Adipocyte (in vitro differentiated cells): ENCODE results near the gene SERPINB7.
"Not testable (repeated sequence)": the region's sequence is repeated elsewhere in the genome, so short reads cannot be mapped to it uniquely, and the experiment has no call there.

Source experiments
- DNase-seq: peaks from one replicate; pipeline ENCODE4 v3.0.0-alpha.2; 2015; ENCODE audit warnings: low read depth
- H3K27me3 ChIP-seq: replicated peaks from 2 replicates; pipeline ENCODE4 v1.7.0; 2013; ENCODE audit warnings: mild to moderate bottlenecking, low read length, moderate library complexity; ENCODE audit not compliant: control insufficient read depth, insufficient read depth
- H3K36me3 ChIP-seq: 2 replicates; pipeline ENCODE4 v1.7.0; 2013; ENCODE audit warnings: low read length, mild to moderate bottlenecking, moderate library complexity; ENCODE audit not compliant: control insufficient read depth, insufficient read depth, severe bottlenecking
- H3K4me1 ChIP-seq: 2 replicates; pipeline ENCODE4 v1.7.0; 2013; ENCODE audit warnings: mild to moderate bottlenecking, low read length, moderate library complexity; ENCODE audit not compliant: control insufficient read depth, insufficient read depth
- H3K4me3 ChIP-seq: 2 replicates; pipeline ENCODE4 v1.7.0; 2013; ENCODE audit warnings: mild to moderate bottlenecking, low read length, moderate library complexity
- H3K9ac ChIP-seq: 2 replicates; pipeline ENCODE4 v1.7.0; 2013; ENCODE audit warnings: mild to moderate bottlenecking, low read length, moderate library complexity
- H3K9me3 ChIP-seq: 2 replicates; pipeline ENCODE4 v1.7.0; 2013; ENCODE audit warnings: mild to moderate bottlenecking, low read length, moderate library complexity; ENCODE audit not compliant: control insufficient read depth

Gene SERPINB7

GRCh38 chr18:63758615-63759240 is 16.5 kb upstream of the SERPINB7 start:
- Histone ChIP-seq H3K9ac (no peak overlapping the region), H3K36me3 (no peaks in the 10 kb centered on the region), H3K27me3 (no peaks in the 10 kb centered on the region), H3K4me3 (no peak overlapping the region), H3K4me1 (peaks cover 40% of the 10 kb centered on the region), H3K9me3 (peaks cover 22% of the 10 kb centered on the region)
- peak; percentile 19 for DNase-seq

- H3K9ac ChIP-seq, H3K36me3 ChIP-seq, H3K27me3 ChIP-seq, H3K4me3 ChIP-seq, DNase-seq: not testable (repeated sequence)
- Histone ChIP-seq H3K9me3 (peaks cover 22% of the 10 kb centered on the region), H3K4me1 (peaks cover 50% of the 10 kb centered on the region)
Observed at GRCh38 chr18:63759786-63760185, 15.4 kb upstream of the SERPINB7 start.

GRCh38 chr18:63762518-63762917 is 12.7 kb upstream of the SERPINB7 start:
- Histone ChIP-seq H3K9me3 (peaks cover 22% of the 10 kb centered on the region), H3K9ac (no peak overlapping the region), H3K36me3 (no peaks in the 10 kb centered on the region), H3K4me3 (no peak overlapping the region), H3K27me3 (no peaks in the 10 kb centered on the region), H3K4me1 (peaks cover 35% of the 10 kb centered on the region)
- DNase-seq = peak; percentile 85

GRCh38 chr18:63763831-63764600 is 11.2 kb upstream of the SERPINB7 start:
- no peaks in the 10 kb centered on the region for H3K27me3 ChIP-seq
- H3K9me3 ChIP-seq = peaks cover 18% of the 10 kb centered on the region
- no peak overlapping the region for H3K4me3 ChIP-seq
- peaks cover 28% of the 10 kb centered on the region for H3K4me1 ChIP-seq
- no peak overlapping the region for H3K9ac ChIP-seq
- peak; percentile 93 for DNase-seq
- H3K36me3 ChIP-seq = no peaks in the 10 kb centered on the region

GRCh38 chr18:63765837-63766236 is 9.4 kb upstream of the SERPINB7 start:
- Histone ChIP-seq H3K4me3 (no peak overlapping the region), H3K27me3 (no peaks in the 10 kb centered on the region), H3K9ac (no peak overlapping the region), H3K36me3 (no peaks in the 10 kb centered on the region), H3K4me1 (peaks cover 31% of the 10 kb centered on the region), H3K9me3 (peaks cover under 1% of the 10 kb centered on the region)
- no peak for DNase-seq

- peaks cover 19% of the 10 kb centered on the region for H3K4me1 ChIP-seq
- DNase-seq = no peak
- H3K36me3 ChIP-seq = no peaks in the 10 kb centered on the region
- H3K9me3 ChIP-seq = no peaks in the 10 kb centered on the region
- no peaks in the 10 kb centered on the region for H3K27me3 ChIP-seq
- H3K4me3 ChIP-seq = no peak overlapping the region
- no peak overlapping the region for H3K9ac ChIP-seq
Observed at GRCh38 chr18:63773551-63773950, 1.7 kb upstream of the SERPINB7 start.

- Histone ChIP-seq H3K9ac (peak overlapping the region; percentile 42), H3K4me3 (no peak overlapping the region), H3K36me3 (no peaks in the 10 kb centered on the region), H3K4me1 (peaks cover 19% of the 10 kb centered on the region), H3K9me3 (no peaks in the 10 kb centered on the region), H3K27me3 (no peaks in the 10 kb centered on the region)
- no peak for DNase-seq
Observed at GRCh38 chr18:63774511-63774910, 707 bp upstream of the SERPINB7 start.

GRCh38 chr18:63779386-63779785 is 4.2 kb downstream of the SERPINB7 start:
- Histone ChIP-seq H3K36me3 (no peaks in the 10 kb centered on the region), H3K4me3 (no peak overlapping the region), H3K9me3 (no peaks in the 10 kb centered on the region), H3K27me3 (no peaks in the 10 kb centered on the region), H3K9ac (no peak overlapping the region), H3K4me1 (peaks cover 6% of the 10 kb centered on the region)
- no peak for DNase-seq

GRCh38 chr18:63783394-63783793 is 8.2 kb downstream of the SERPINB7 start:
- no peaks in the 10 kb centered on the region for H3K36me3 ChIP-seq
- no peak overlapping the region for H3K4me3 ChIP-seq
- no peaks in the 10 kb centered on the region for H3K27me3 ChIP-seq
- H3K9ac ChIP-seq = no peak overlapping the region
- H3K9me3 ChIP-seq = no peaks in the 10 kb centered on the region
- no peaks in the 10 kb centered on the region for H3K4me1 ChIP-seq
- DNase-seq = no peak

- Histone ChIP-seq H3K9me3 (no peaks in the 10 kb centered on the region), H3K27me3 (no peaks in the 10 kb centered on the region), H3K36me3 (no peaks in the 10 kb centered on the region), H3K4me1 (peaks cover 4% of the 10 kb centered on the region), H3K4me3 (no peak overlapping the region), H3K9ac (no peak overlapping the region)
- no peak for DNase-seq
Observed at GRCh38 chr18:63784787-63785452, 9.7 kb downstream of the SERPINB7 start.

- Histone ChIP-seq H3K9ac (no peak overlapping the region), H3K4me1 (peaks cover 4% of the 10 kb centered on the region), H3K36me3 (no peaks in the 10 kb centered on the region), H3K4me3 (no peak overlapping the region), H3K9me3 (no peaks in the 10 kb centered on the region), H3K27me3 (no peaks in the 10 kb centered on the region)
- DNase-seq = no peak
Observed at GRCh38 chr18:63787673-63788072, 12.5 kb downstream of the SERPINB7 start.
